Measurements from ENCODE around the gene TFCP2. TPM values are rescaled to one million over a fixed set of nuclear protein-coding genes. Genes with fewer than 3 reads are reported as not detected.

Gene TFCP2
- total RNA-seq, 4 donors from 2014 or later, result 13.5 to 20.5 (median 15.4) TPM

- Histone ChIP-seq H3K4me1 (no peaks in the 10 kb centered on the region), H3K9me3 (no peaks in the 10 kb centered on the region), H3K4me3 (no peak overlapping the region), H3K27ac (no peak overlapping the region), H3K27me3 (no peaks in the 10 kb centered on the region), H3K36me3 (no peaks in the 10 kb centered on the region)
- in situ Hi-C loops (cut with MboI; ENCODE audit: low pct_ligation_motif_present in 1 of 4, low pct_unique_long_range_greater_than_20kb in 1 of 4, low sequenced_read_pairs in 3 of 4) (no loop called here), intact Hi-C loops (cut with DNase I; ENCODE audit: low total_unique reads) (no loop called here)
- 93% methylated on average over 10 of the region's 10 CpGs; no CpG with 5 or more reads in 1 of the 2 donors for WGBS, 2 donors (ENCODE audit: low coverage in 1 of 2)
- no peak for DNase-seq
- TF ChIP-seq POLR2AphosphoS5 (IDR thresholded peaks at IDR 0.05), result no peak
- no peak for TF ChIP-seq POLR2A (IDR thresholded peaks at IDR 0.05)
- TF ChIP-seq CTCF (IDR thresholded peaks at IDR 0.05), result no peak
- no peak for TF ChIP-seq EP300 (IDR thresholded peaks at IDR 0.05; ENCODE audit: low read depth)
Measured at GRCh38 chr12:51199366-51199945, 26.5 kb upstream of the TFCP2 start.

- no peak overlapping the region for H3K4me3 ChIP-seq
- H3K27me3 ChIP-seq, result no peaks in the 10 kb centered on the region
- TF ChIP-seq CTCF (IDR thresholded peaks at IDR 0.05) (no peak), EP300 (IDR thresholded peaks at IDR 0.05; ENCODE audit: low read depth) (no peak), POLR2AphosphoS5 (IDR thresholded peaks at IDR 0.05) (no peak)
- in situ Hi-C loops (cut with MboI; ENCODE audit: low pct_ligation_motif_present in 1 of 4, low pct_unique_long_range_greater_than_20kb in 1 of 4, low sequenced_read_pairs in 3 of 4), result no loop called here
- no peak for DNase-seq
- no peaks in the 10 kb centered on the region for H3K36me3 ChIP-seq
- 86% methylated on average over 16 of the region's 16 CpGs; no CpG with 5 or more reads in 1 of the 2 donors for WGBS, 2 donors (ENCODE audit: low coverage in 1 of 2)
- no peak overlapping the region for H3K27ac ChIP-seq
- intact Hi-C loops (cut with DNase I; ENCODE audit: low total_unique reads), result no loop called here
- H3K9me3 ChIP-seq, result no peaks in the 10 kb centered on the region
- H3K4me1 ChIP-seq, result no peaks in the 10 kb centered on the region
Measured at GRCh38 chr12:51198568-51199365, 25.8 kb upstream of the TFCP2 start.

GRCh38 chr12:51197736-51198567 lies 25.0 kb upstream of the TFCP2 start:
- TF ChIP-seq CTCF (IDR thresholded peaks at IDR 0.05) (no peak), EP300 (IDR thresholded peaks at IDR 0.05; ENCODE audit: low read depth) (no peak)
- Histone ChIP-seq H3K27me3 (no peaks in the 10 kb centered on the region), H3K27ac (no peak overlapping the region), H3K4me3 (no peak overlapping the region), H3K36me3 (no peaks in the 10 kb centered on the region), H3K4me1 (no peaks in the 10 kb centered on the region), H3K9me3 (no peaks in the 10 kb centered on the region)
- DNase-seq, result no peak
- in situ Hi-C loops (cut with MboI; ENCODE audit: low pct_ligation_motif_present in 1 of 4, low pct_unique_long_range_greater_than_20kb in 1 of 4, low sequenced_read_pairs in 3 of 4), result no loop called here
- 95% methylated on average over 35 of the region's 38 CpGs; no CpG with 5 or more reads in 1 of the 2 donors for WGBS, 2 donors (ENCODE audit: low coverage in 1 of 2)
- intact Hi-C loops (cut with DNase I; ENCODE audit: low total_unique reads), result no loop called here

- TF ChIP-seq POLR2A (IDR thresholded peaks at IDR 0.05), result no peak
- TF ChIP-seq EP300 (IDR thresholded peaks at IDR 0.05; ENCODE audit: low read depth), result no peak
- TF ChIP-seq CTCF (IDR thresholded peaks at IDR 0.05), result no peak
- no peak for TF ChIP-seq POLR2AphosphoS5 (IDR thresholded peaks at IDR 0.05)
- no peak overlapping the region for H3K4me3 ChIP-seq
- no peaks in the 10 kb centered on the region for H3K9me3 ChIP-seq
- H3K36me3 ChIP-seq, result no peaks in the 10 kb centered on the region
- intact Hi-C loops (cut with DNase I; ENCODE audit: low total_unique reads) (no loop called here), in situ Hi-C loops (cut with MboI; ENCODE audit: low pct_ligation_motif_present in 1 of 4, low pct_unique_long_range_greater_than_20kb in 1 of 4, low sequenced_read_pairs in 3 of 4) (no loop called here)
- no peaks in the 10 kb centered on the region for H3K4me1 ChIP-seq
- no peaks in the 10 kb centered on the region for H3K27me3 ChIP-seq
- no peak for DNase-seq
- no peak overlapping the region for H3K27ac ChIP-seq
- 92 to 100% methylated on average over 7 to 9 of the region's 9 CpGs for WGBS, 2 donors (ENCODE audit: low coverage in 1 of 2)
Measured at GRCh38 chr12:51196547-51196946, 23.6 kb upstream of the TFCP2 start.

Data from transverse colon (tissue), 4 donors.